ACC112 (cell line): Measurements from ENCODE around the gene SZRD1.
A peak's percentile ranks its signal among the peaks of the same experiment; 100 is the strongest.

Experiments
- H2AFZ ChIP-seq: fragments of 200-600 bp; sonication (generic); one replicate; pipeline ENCODE4 v1.6.0; 2017; ENCODE audit warnings: antibody characterized with exemption, low read length; ENCODE audit not compliant: unreplicated experiment
- H3K27ac ChIP-seq: fragments of 200-600 bp; sonication (generic); 2 replicates; pipeline ENCODE4 v1.5.1; 2014; ENCODE audit warnings: low read depth, mild to moderate bottlenecking, antibody characterized with exemption, low read length, moderate library complexity
- H3K27me3 ChIP-seq: fragments of 200-600 bp; sonication (generic); 2 replicates; pipeline ENCODE4 v1.6.1; 2014; ENCODE audit warnings: mild to moderate bottlenecking, antibody characterized with exemption, low read length, moderate library complexity, mixed read lengths; ENCODE audit not compliant: insufficient read depth
- H3K36me3 ChIP-seq: fragments of 200-600 bp; sonication (generic); 2 replicates; pipeline ENCODE4 v1.6.1; 2016; ENCODE audit warnings: mild to moderate bottlenecking, antibody characterized with exemption, low read length, moderate library complexity, mixed read lengths; ENCODE audit not compliant: insufficient read depth
- H3K4me1 ChIP-seq: fragments of 200-600 bp; sonication (generic); one replicate; pipeline ENCODE4 v1.6.1; 2016; ENCODE audit warnings: low read length, mixed read lengths; ENCODE audit not compliant: insufficient read depth, unreplicated experiment, control insufficient read depth
- H3K4me3 ChIP-seq: fragments of 200-600 bp; sonication (generic); 2 replicates; pipeline ENCODE4 v1.5.1; 2014; ENCODE audit warnings: mild to moderate bottlenecking, low read depth, low read length
- H3K79me2 ChIP-seq: fragments of 200-600 bp; sonication (generic); one replicate; pipeline ENCODE4 v1.6.0; 2016; ENCODE audit warnings: low read length; ENCODE audit not compliant: control insufficient read depth, unreplicated experiment, insufficient read depth

SZRD1 gene

GRCh38 chr1:16367968-16368890, 1.2 kb downstream of the SZRD1 start:
- Histone ChIP-seq H3K4me1 (peaks cover 41% of the 10 kb centered on the region), H3K27me3 (no peaks in the 10 kb centered on the region), H3K27ac (peak overlapping the region; percentile 89), H3K36me3 (no peaks in the 10 kb centered on the region), H3K79me2 (peaks cover 52% of the 10 kb centered on the region), H2AFZ (no peak overlapping the region), H3K4me3 (peak overlapping the region; percentile 80)

GRCh38 chr1:16369821-16370220, 2.8 kb downstream of the SZRD1 start:
- Histone ChIP-seq H3K27ac (no peak overlapping the region), H3K4me1 (peaks cover 49% of the 10 kb centered on the region), H3K4me3 (no peak overlapping the region), H3K27me3 (no peaks in the 10 kb centered on the region), H3K36me3 (no peaks in the 10 kb centered on the region), H2AFZ (no peak overlapping the region), H3K79me2 (peaks cover 64% of the 10 kb centered on the region)

- H3K4me3 ChIP-seq, result 0 out of 2 replicates have a peak overlapping the region, but pooled peaks have one; percentile 35
- peak overlapping the region; percentile 66 for H3K27ac ChIP-seq
- H3K27me3 ChIP-seq, result no peaks in the 10 kb centered on the region
- no peaks in the 10 kb centered on the region for H3K36me3 ChIP-seq
- H2AFZ ChIP-seq, result no peak overlapping the region
- peaks cover 83% of the 10 kb centered on the region for H3K79me2 ChIP-seq
- H3K4me1 ChIP-seq, result peaks cover 64% of the 10 kb centered on the region
Observed at GRCh38 chr1:16371725-16372124, 4.7 kb downstream of the SZRD1 start.

- no peak overlapping the region for H2AFZ ChIP-seq
- H3K27ac ChIP-seq, result peak overlapping the region; percentile 66
- peaks cover 67% of the 10 kb centered on the region for H3K4me1 ChIP-seq
- peaks cover 92% of the 10 kb centered on the region for H3K79me2 ChIP-seq
- H3K27me3 ChIP-seq, result no peaks in the 10 kb centered on the region
- 0 out of 2 replicates have a peak overlapping the region, but pooled peaks have one; percentile 35 for H3K4me3 ChIP-seq
- no peaks in the 10 kb centered on the region for H3K36me3 ChIP-seq
Observed at GRCh38 chr1:16372535-16373285, 5.7 kb downstream of the SZRD1 start.

- peak overlapping the region; percentile 92 for H3K27ac ChIP-seq
- H3K79me2 ChIP-seq, result peaks cover 92% of the 10 kb centered on the region
- no peak overlapping the region for H2AFZ ChIP-seq
- H3K4me1 ChIP-seq, result peaks cover 60% of the 10 kb centered on the region
- no peak overlapping the region for H3K4me3 ChIP-seq
- H3K36me3 ChIP-seq, result no peaks in the 10 kb centered on the region
- no peaks in the 10 kb centered on the region for H3K27me3 ChIP-seq
Observed at GRCh38 chr1:16374266-16374665, 7.2 kb downstream of the SZRD1 start.

- H3K4me1 ChIP-seq, result peaks cover 56% of the 10 kb centered on the region
- no peaks in the 10 kb centered on the region for H3K36me3 ChIP-seq
- H2AFZ ChIP-seq, result no peak overlapping the region
- peak overlapping the region; percentile 92 for H3K27ac ChIP-seq
- H3K4me3 ChIP-seq, result peak overlapping the region; percentile 49
- H3K79me2 ChIP-seq, result peaks cover 93% of the 10 kb centered on the region
- H3K27me3 ChIP-seq, result no peaks in the 10 kb centered on the region
Observed at GRCh38 chr1:16375521-16376340, 8.7 kb downstream of the SZRD1 start.

GRCh38 chr1:16376971-16377370, 9.9 kb downstream of the SZRD1 start:
- Histone ChIP-seq H3K27ac (0 out of 2 replicates have a peak overlapping the region, but pooled peaks have one; percentile 19), H3K36me3 (no peaks in the 10 kb centered on the region)

GRCh38 chr1:16378443-16378842, 11.4 kb downstream of the SZRD1 start:
- H3K27me3 ChIP-seq, result no peaks in the 10 kb centered on the region
- H3K36me3 ChIP-seq, result no peaks in the 10 kb centered on the region
- peaks cover 97% of the 10 kb centered on the region for H3K79me2 ChIP-seq
- no peak overlapping the region for H3K4me3 ChIP-seq
- peaks cover 35% of the 10 kb centered on the region for H3K4me1 ChIP-seq
- H3K27ac ChIP-seq, result no peak overlapping the region
- H2AFZ ChIP-seq, result no peak overlapping the region

More at GRCh38 chr1:16376971-16377370, 9.9 kb downstream of the SZRD1 start:
- H3K4me1 ChIP-seq, result peaks cover 47% of the 10 kb centered on the region
- H3K27me3 ChIP-seq, result no peaks in the 10 kb centered on the region
- H2AFZ ChIP-seq, result no peak overlapping the region
- H3K79me2 ChIP-seq, result peaks cover 95% of the 10 kb centered on the region
- H3K4me3 ChIP-seq, result no peak overlapping the region

GRCh38 chr1:16380868-16381267, 13.8 kb downstream of the SZRD1 start:
- Histone ChIP-seq H3K4me3 (no peak overlapping the region), H3K79me2 (peaks cover 98% of the 10 kb centered on the region), H3K27ac (no peak overlapping the region), H3K27me3 (no peaks in the 10 kb centered on the region), H2AFZ (no peak overlapping the region), H3K4me1 (peaks cover 33% of the 10 kb centered on the region), H3K36me3 (no peaks in the 10 kb centered on the region)

GRCh38 chr1:16383888-16384287, 16.8 kb downstream of the SZRD1 start:
- peaks cover 96% of the 10 kb centered on the region for H3K79me2 ChIP-seq
- H2AFZ ChIP-seq, result no peak overlapping the region
- H3K4me3 ChIP-seq, result no peak overlapping the region
- H3K36me3 ChIP-seq, result no peaks in the 10 kb centered on the region
- peak overlapping the region; percentile 85; the same call in 1 of the 2 replicates for H3K27ac ChIP-seq
- no peaks in the 10 kb centered on the region for H3K27me3 ChIP-seq
- peaks cover 45% of the 10 kb centered on the region for H3K4me1 ChIP-seq
